ENCODE data around the gene DUSP6. TPM values are rescaled to one million over a fixed set of nuclear protein-coding genes. Genes with fewer than 3 reads are reported as not detected.
A peak's percentile ranks its signal among the peaks of the same experiment; 100 is the strongest.

DUSP6 gene
- total RNA-seq, 2 experiments from 2014 or later = 76.3 to 100 TPM

- DNase-seq (no peak), ATAC-seq (no peak)
- H3K4me1 Mint-ChIP-seq = peaks cover 22% of the 10 kb centered on the region
- no peak overlapping the region for H3K27ac Mint-ChIP-seq
- no peaks in the 10 kb centered on the region for H3K27me3 Mint-ChIP-seq
- no peak overlapping the region for H3K4me3 Mint-ChIP-seq
- CTCF ChIA-PET = interaction anchor here (1.7 kb wide), 1 partner anchor 365 kb away, joined by 3 read pairs; no protein-coding TSS in a partner anchor
- peaks cover 1% of the 10 kb centered on the region for H3K36me3 Mint-ChIP-seq
- H3K9me3 Mint-ChIP-seq (ENCODE audit: low read depth) = no peaks in the 10 kb centered on the region
Observed at GRCh38 chr12:89384050-89384758, 31.9 kb upstream of the DUSP6 start.

GRCh38 chr12:89383235-89384049 lies 31.1 kb upstream of the DUSP6 start:
- Mint-ChIP-seq H3K27ac (no peak overlapping the region), H3K4me3 (no peak overlapping the region), H3K27me3 (no peaks in the 10 kb centered on the region), H3K4me1 (peaks cover 27% of the 10 kb centered on the region), H3K36me3 (peaks cover 1% of the 10 kb centered on the region), H3K9me3 (ENCODE audit: low read depth) (no peaks in the 10 kb centered on the region)
- DNase-seq (no peak), ATAC-seq (no peak)
- CTCF ChIA-PET = interaction anchor here (1.7 kb wide), 1 partner anchor 364 kb away, joined by 3 read pairs; no protein-coding TSS in a partner anchor

DNA sequence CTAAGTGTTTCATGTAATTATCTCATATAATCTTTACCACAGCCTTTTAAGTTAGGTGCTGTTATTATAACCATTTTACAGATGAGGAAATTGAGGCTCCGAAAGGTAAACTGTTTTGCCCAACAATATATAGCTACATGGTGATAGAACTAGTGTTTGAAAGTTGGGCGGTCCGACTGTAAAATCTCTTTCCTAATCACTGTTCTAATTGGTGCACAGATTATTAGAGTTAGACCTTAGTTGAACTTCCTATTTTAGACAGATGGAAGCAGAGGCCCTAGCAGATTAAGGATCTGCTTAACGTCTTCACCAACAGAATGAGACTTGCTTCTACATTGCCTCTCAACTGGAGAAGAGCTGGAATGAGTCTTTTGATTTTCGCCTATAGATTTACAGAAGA lies 30.0 kb upstream of the DUSP6 start:
- no peaks in the 10 kb centered on the region for H3K9me3 Mint-ChIP-seq (ENCODE audit: low read depth)
- CTCF ChIA-PET = no interaction called here

GRCh38 chr12:89379839-89380467 lies 27.7 kb upstream of the DUSP6 start:
- no peak for ATAC-seq
- Mint-ChIP-seq H3K27me3 (no peaks in the 10 kb centered on the region), H3K36me3 (peaks cover 13% of the 10 kb centered on the region), H3K4me1 (peaks cover 55% of the 10 kb centered on the region), H3K27ac (no peak overlapping the region), H3K4me3 (no peak overlapping the region), H3K9me3 (ENCODE audit: low read depth) (no peaks in the 10 kb centered on the region)
- no peak for DNase-seq
- CTCF ChIA-PET = interaction anchor here (1.1 to 1.5 kb wide), 3 partner anchors 12 to 26 kb away, joined by 3 to 4 read pairs (median 4); no protein-coding TSS in a partner anchor

More for the DNA sequence above, 30.0 kb upstream of the DUSP6 start:
- DNase-seq (no peak), ATAC-seq (no peak)
- Mint-ChIP-seq H3K4me1 (peaks cover 34% of the 10 kb centered on the region), H3K27me3 (no peaks in the 10 kb centered on the region), H3K4me3 (no peak overlapping the region), H3K36me3 (peaks cover 9% of the 10 kb centered on the region), H3K27ac (no peak overlapping the region)

DNA sequence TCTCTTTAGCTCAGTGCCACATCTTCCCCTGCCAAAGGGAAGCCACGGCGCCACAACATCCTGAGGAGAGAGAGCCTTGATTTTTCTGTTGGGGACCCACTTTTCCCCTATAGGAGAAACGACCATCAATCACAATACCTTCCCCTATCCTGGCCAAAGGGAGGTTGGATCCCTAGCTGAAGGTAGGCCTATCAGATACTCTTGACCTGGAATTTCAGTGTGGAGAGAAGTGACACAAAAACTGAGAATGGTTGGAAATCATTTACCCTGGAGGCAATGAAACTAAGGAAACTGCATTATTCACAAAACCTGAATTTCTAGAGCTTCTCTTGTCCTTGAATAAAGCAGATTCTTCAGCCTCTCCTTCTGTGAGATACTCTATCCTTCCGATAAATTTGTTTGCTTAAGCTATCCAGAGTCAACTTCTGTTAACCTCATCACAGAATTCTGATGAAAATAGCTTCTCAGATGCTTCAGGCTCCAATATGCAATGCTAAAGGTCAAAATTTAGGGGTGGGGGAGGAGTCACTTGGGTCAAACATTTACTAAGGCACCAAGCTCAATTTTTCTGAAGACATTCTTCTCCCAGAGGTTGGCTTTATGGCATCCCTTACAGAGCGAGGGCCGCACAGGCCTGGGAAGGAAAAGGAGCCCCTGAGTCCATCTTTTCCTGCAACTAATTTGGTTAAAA lies 27.0 kb upstream of the DUSP6 start:
- Mint-ChIP-seq H3K27ac (no peak overlapping the region), H3K9me3 (ENCODE audit: low read depth) (no peaks in the 10 kb centered on the region), H3K27me3 (no peaks in the 10 kb centered on the region), H3K4me1 (peaks cover 51% of the 10 kb centered on the region), H3K4me3 (no peak overlapping the region), H3K36me3 (peaks cover 13% of the 10 kb centered on the region)
- ATAC-seq = no peak
- CTCF ChIA-PET = interaction anchor here (1.1 to 1.4 kb wide), 3 partner anchors 13 to 25 kb away, joined by 3 to 4 read pairs (median 3); no protein-coding TSS in a partner anchor
- DNase-seq = no peak

DNA sequence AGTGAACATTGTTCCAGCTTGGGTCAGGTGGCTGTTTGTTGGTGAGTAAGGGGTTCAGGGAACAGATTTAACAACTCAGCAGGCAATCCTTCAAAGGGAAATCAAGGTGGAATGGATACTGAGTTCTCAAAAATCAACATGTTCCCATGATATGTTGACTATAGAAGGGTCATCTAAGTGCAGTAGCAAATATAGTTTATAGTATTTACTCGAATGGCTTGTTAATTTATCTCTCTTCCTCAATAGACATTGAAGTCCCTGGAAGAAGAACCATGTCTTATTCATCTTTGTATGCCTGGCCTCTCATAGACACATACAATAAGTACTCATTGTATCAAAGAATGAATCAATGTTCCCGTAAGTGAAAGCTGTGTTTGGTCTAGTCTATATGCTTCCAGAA lies 24.5 kb upstream of the DUSP6 start:
- Mint-ChIP-seq H3K36me3 (peaks cover 17% of the 10 kb centered on the region), H3K4me1 (peaks cover 56% of the 10 kb centered on the region), H3K27ac (peak overlapping the region; percentile 31), H3K9me3 (ENCODE audit: low read depth) (no peaks in the 10 kb centered on the region), H3K27me3 (no peaks in the 10 kb centered on the region), H3K4me3 (no peak overlapping the region)
- DNase-seq = no peak
- no peak for ATAC-seq
- CTCF ChIA-PET = interaction anchor here (1.4 kb wide), 1 partner anchor 85 kb away, joined by 3 read pairs; no protein-coding TSS in a partner anchor

DNA sequence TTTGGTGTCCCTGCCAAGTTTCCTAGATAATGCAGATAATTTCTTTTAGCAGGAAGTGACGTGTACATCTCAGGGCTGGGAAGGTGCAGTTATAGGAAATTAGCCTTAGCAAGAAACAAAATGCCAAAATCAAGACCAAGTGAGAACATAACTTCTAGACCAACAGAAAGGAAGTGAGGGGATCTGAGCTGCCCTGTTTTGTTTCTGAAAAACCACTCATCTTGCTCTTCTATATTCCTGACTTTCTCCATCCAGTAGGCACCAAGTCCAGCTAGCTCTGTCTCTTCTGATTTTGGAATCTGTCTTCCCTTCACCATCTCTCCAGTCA lies 23.9 kb upstream of the DUSP6 start:
- Mint-ChIP-seq H3K27ac (peak overlapping the region; percentile 75), H3K36me3 (peaks cover 17% of the 10 kb centered on the region), H3K27me3 (no peaks in the 10 kb centered on the region), H3K4me1 (peaks cover 58% of the 10 kb centered on the region), H3K9me3 (ENCODE audit: low read depth) (no peaks in the 10 kb centered on the region), H3K4me3 (peak overlapping the region; percentile 29)
- CTCF ChIA-PET = interaction anchor here (1.4 kb wide), 1 partner anchor 85 kb away, joined by 3 read pairs; no protein-coding TSS in a partner anchor
- ATAC-seq (peak; percentile 46), DNase-seq (no peak)

DNA sequence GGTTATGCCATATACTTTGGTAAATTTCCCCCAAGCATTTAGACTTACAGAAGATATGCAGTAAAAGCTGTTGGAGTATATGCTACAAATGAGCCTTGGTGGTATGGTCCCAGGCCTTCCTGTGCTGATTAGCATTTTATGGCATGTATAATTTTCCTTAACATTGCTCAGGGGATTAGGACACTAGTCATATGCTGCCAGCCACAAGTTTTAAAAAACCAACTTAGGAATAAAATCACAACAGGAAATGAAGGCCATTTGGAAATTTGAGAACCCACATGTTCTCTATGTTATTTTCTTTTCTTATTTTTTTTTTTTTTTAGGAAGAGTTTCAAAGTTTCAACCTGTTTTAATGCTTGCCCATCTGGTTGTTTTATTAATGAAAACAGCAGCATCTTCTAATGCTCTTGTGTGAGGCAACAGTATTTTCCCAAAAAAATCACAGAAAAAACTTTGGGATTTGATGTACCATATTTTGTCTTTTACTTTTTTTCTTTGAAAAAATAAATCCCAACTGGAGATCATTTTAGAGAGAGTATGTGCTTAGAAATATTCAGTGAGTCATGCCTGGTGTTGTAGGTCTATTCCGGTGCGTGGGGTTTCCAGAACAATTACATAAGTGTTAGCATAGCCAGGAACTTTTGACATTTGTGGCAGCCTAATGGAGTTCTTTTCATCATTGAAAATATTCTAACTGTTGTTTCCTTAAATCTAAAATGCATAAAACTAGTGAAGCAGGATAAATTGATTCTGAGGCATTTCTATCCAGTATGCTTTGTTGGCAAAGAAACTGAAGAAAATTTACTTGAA lies 21.7 kb upstream of the DUSP6 start:
- Mint-ChIP-seq H3K36me3 (peaks cover 17% of the 10 kb centered on the region), H3K4me3 (no peak overlapping the region), H3K9me3 (ENCODE audit: low read depth) (no peaks in the 10 kb centered on the region), H3K4me1 (peaks cover 63% of the 10 kb centered on the region), H3K27me3 (no peaks in the 10 kb centered on the region), H3K27ac (no peak overlapping the region)
- ATAC-seq (no peak), DNase-seq (no peak)
- CTCF ChIA-PET = no interaction called here

DNA sequence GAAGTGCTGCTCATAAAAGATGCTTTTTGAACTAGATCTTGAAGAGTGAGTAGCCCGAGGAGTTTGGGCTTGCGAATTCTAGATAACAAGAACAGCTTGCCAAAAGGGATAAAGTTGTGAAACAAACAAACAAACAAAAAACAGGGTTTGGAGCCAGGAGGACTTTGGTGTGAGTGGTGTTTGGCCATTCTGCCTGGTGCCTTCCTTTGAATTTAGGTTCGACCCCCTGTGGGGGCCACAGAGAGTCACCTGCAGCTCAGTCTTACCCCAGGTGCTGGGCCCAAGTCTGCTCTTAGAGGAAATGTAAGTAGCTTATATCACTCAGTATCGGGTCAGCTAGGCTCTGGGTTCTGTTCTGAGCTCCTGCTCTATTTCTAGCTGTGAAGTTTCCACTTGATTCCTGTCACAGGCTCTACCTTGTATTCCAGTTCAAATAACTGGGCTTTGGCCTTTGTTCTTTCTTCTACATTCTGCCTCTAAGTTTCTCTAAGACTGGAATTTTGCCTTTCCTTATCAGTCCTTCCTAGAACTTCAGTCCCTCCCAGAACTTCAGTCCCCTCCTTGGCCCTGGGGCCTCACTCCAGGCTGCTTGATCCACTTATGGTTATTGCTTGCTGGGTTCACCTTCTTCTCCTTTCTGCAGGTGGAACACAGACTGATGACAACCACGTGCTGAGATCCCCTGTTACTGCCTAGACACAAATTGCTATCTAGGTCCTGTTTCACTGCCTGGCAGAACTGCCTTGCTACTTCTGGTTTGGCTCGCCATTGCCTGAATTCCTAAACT lies 20.5 kb upstream of the DUSP6 start:
- DNase-seq = no peak
- Mint-ChIP-seq H3K4me1 (peaks cover 54% of the 10 kb centered on the region), H3K27me3 (no peaks in the 10 kb centered on the region), H3K4me3 (no peak overlapping the region), H3K36me3 (peaks cover 14% of the 10 kb centered on the region), H3K9me3 (ENCODE audit: low read depth) (no peaks in the 10 kb centered on the region), H3K27ac (no peak overlapping the region)
- no peak for ATAC-seq
- CTCF ChIA-PET = interaction anchor here (0.8 to 1.7 kb wide), 3 partner anchors 9 to 21 kb away, joined by 3 to 4 read pairs (median 3); partner anchors contain the start of gene DUSP6

- H3K36me3 Mint-ChIP-seq = peaks cover 9% of the 10 kb centered on the region
- DNase-seq (no peak), ATAC-seq (no peak)
- no peak overlapping the region for H3K27ac Mint-ChIP-seq
- H3K4me1 Mint-ChIP-seq = peaks cover 38% of the 10 kb centered on the region
- no peak overlapping the region for H3K4me3 Mint-ChIP-seq
- no peaks in the 10 kb centered on the region for H3K27me3 Mint-ChIP-seq
- H3K9me3 Mint-ChIP-seq (ENCODE audit: low read depth) = no peaks in the 10 kb centered on the region
- CTCF ChIA-PET = no interaction called here
Observed at GRCh38 chr12:89370850-89371249, 18.5 kb upstream of the DUSP6 start.

DNA sequence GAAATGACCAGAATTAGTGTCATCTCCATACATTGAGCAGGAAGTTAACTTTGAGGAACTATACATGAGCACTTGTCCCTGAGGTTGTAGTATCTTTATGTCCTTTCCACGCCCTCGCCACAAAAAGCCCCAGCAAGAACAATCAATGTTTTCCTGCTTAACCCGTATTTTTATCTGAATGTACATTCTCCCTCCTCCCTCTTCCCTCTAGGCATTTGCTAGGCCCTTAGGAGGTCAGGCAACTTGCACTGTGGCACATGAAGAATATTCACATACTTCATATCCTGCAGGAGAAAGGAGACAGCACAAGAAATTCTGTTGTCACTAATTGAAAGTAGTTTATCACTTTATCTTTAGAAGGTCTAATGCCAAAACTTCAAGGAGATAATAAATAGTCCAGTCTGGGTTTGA lies 18.1 kb upstream of the DUSP6 start:
- no peak overlapping the region for H3K27ac Mint-ChIP-seq
- CTCF ChIA-PET = no interaction called here
- peaks cover 33% of the 10 kb centered on the region for H3K4me1 Mint-ChIP-seq
- H3K9me3 Mint-ChIP-seq (ENCODE audit: low read depth) = no peaks in the 10 kb centered on the region
- H3K4me3 Mint-ChIP-seq = no peak overlapping the region
- ATAC-seq (no peak), DNase-seq (no peak)
- peaks cover 6% of the 10 kb centered on the region for H3K36me3 Mint-ChIP-seq
- H3K27me3 Mint-ChIP-seq = no peaks in the 10 kb centered on the region

GRCh38 chr12:89369166-89369565 lies 16.9 kb upstream of the DUSP6 start:
- Mint-ChIP-seq H3K27me3 (no peaks in the 10 kb centered on the region), H3K27ac (no peak overlapping the region), H3K9me3 (ENCODE audit: low read depth) (no peaks in the 10 kb centered on the region), H3K4me1 (peaks cover 26% of the 10 kb centered on the region), H3K36me3 (peaks cover 5% of the 10 kb centered on the region), H3K4me3 (no peak overlapping the region)
- DNase-seq = no peak
- no peak for ATAC-seq
- CTCF ChIA-PET = interaction anchor here (1.0 kb wide), 1 partner anchor 11 kb away, joined by 3 read pairs; no protein-coding TSS in a partner anchor
